ENCODE results near the gene PRDX5. TPM values are rescaled to one million over a fixed set of nuclear protein-coding genes. Genes with fewer than 3 reads are reported as not detected.

The PRDX5 gene
- total and polyA plus RNA-seq, 2 experiments from 2014 or later, result 212 to 312 TPM

- H3K4me3 Mint-ChIP-seq, result no peak overlapping the region
- 0 out of 2 replicates have a peak, but pooled peaks cover 4% of the 10 kb centered on the region for H3F3A ChIP-seq (replicated peaks; ENCODE audit: low read depth)
- no peak overlapping the region for H2AFZ ChIP-seq
- H3K4me2 ChIP-seq, result no peak overlapping the region
- no peaks in the 10 kb centered on the region for H3K9me3 Mint-ChIP-seq
- no peaks in the 10 kb centered on the region for H4K20me1 ChIP-seq (replicated peaks; ENCODE audit: insufficient read depth)
- no peak for TF ChIP-seq POLR2AphosphoS5 (IDR thresholded peaks at IDR 0.05; ENCODE audit: low read depth)
- no peaks in the 10 kb centered on the region for H3K36me3 ChIP-seq (ENCODE audit: insufficient read depth)
- no peak overlapping the region for H3K27ac ChIP-seq (ENCODE audit: low read depth)
- H3K4me1 Mint-ChIP-seq, result peaks cover 9% of the 10 kb centered on the region
- no peaks in the 10 kb centered on the region for H3K79me2 ChIP-seq (replicated peaks; ENCODE audit: insufficient read depth)
- no peaks in the 10 kb centered on the region for H3K9me2 ChIP-seq (ENCODE audit: insufficient read depth)
- peaks cover 3% of the 10 kb centered on the region; the same call in 1 of the 2 replicates for H3K4me1 ChIP-seq (ENCODE audit: insufficient read depth)
- DNase-seq (ENCODE audit: low spot score) (no peak), ATAC-seq (no peak)
- peaks cover 13% of the 10 kb centered on the region for H3K27me3 Mint-ChIP-seq (ENCODE audit: insufficient read depth, low read depth, poor library complexity)
- no peaks in the 10 kb centered on the region for H3K27me3 ChIP-seq (ENCODE audit: insufficient read depth)
- no peaks in the 10 kb centered on the region for H3K36me3 Mint-ChIP-seq (ENCODE audit: low read depth)
- no peak overlapping the region for H3K27ac Mint-ChIP-seq
- H3K4me3 ChIP-seq, result no peak overlapping the region
Observed at GRCh38 chr11:64333556-64333955, 15.6 kb downstream of the PRDX5 start.

GRCh38 chr11:64334764-64335735 lies 17.1 kb downstream of the PRDX5 start:
- Histone ChIP-seq H3K27ac (ENCODE audit: low read depth) (no peak overlapping the region), H3K4me2 (no peak overlapping the region), H3K79me2 (replicated peaks; ENCODE audit: insufficient read depth) (no peaks in the 10 kb centered on the region), H3K36me3 (ENCODE audit: insufficient read depth) (no peaks in the 10 kb centered on the region), H3F3A (replicated peaks; ENCODE audit: low read depth) (no peaks in the 10 kb centered on the region), H3K4me3 (no peak overlapping the region), H3K9me2 (ENCODE audit: insufficient read depth) (no peaks in the 10 kb centered on the region), H3K4me1 (ENCODE audit: insufficient read depth) (peaks cover 3% of the 10 kb centered on the region; the same call in 1 of the 2 replicates), H2AFZ (no peak overlapping the region), H4K20me1 (replicated peaks; ENCODE audit: insufficient read depth) (no peaks in the 10 kb centered on the region), H3K27me3 (ENCODE audit: insufficient read depth) (no peaks in the 10 kb centered on the region)
- Mint-ChIP-seq H3K4me3 (no peak overlapping the region), H3K4me1 (peaks cover 9% of the 10 kb centered on the region), H3K27ac (no peak overlapping the region), H3K27me3 (ENCODE audit: insufficient read depth, low read depth, poor library complexity) (peaks cover 13% of the 10 kb centered on the region), H3K9me3 (no peaks in the 10 kb centered on the region), H3K36me3 (ENCODE audit: low read depth) (no peaks in the 10 kb centered on the region)
- ATAC-seq (peak; percentile 13; the same call in 1 of the 3 replicates), DNase-seq (ENCODE audit: low spot score) (peak; percentile 56)
- TF ChIP-seq STAT1 (IDR thresholded peaks at IDR 0.05; ENCODE audit: unreplicated experiment) (no peak), NANOG (IDR thresholded peaks at IDR 0.05; ENCODE audit: borderline replicate concordance) (no peak), ZNF114 (CRISPR knock-in tag; IDR thresholded peaks at IDR 0.05) (no peak), ZNF331 (CRISPR knock-in tag; IDR thresholded peaks at IDR 0.05; ENCODE audit: low read depth) (no peak)

GRCh38 chr11:64337538-64338249 lies 19.8 kb downstream of the PRDX5 start:
- Mint-ChIP-seq H3K4me1 (peaks cover 12% of the 10 kb centered on the region), H3K27ac (no peak overlapping the region), H3K9me3 (no peaks in the 10 kb centered on the region), H3K36me3 (ENCODE audit: low read depth) (no peaks in the 10 kb centered on the region), H3K27me3 (ENCODE audit: insufficient read depth, low read depth, poor library complexity) (peaks cover 24% of the 10 kb centered on the region), H3K4me3 (no peak overlapping the region)
- H3K4me3 ChIP-seq, result no peak overlapping the region
- H4K20me1 ChIP-seq (replicated peaks; ENCODE audit: insufficient read depth), result no peaks in the 10 kb centered on the region
- no peaks in the 10 kb centered on the region for H3K9me2 ChIP-seq (ENCODE audit: insufficient read depth)
- no peak overlapping the region for H3K27ac ChIP-seq (ENCODE audit: low read depth)
- peaks cover 11% of the 10 kb centered on the region; the same call in 1 of the 2 replicates for H3K4me1 ChIP-seq (ENCODE audit: insufficient read depth)
- H3K79me2 ChIP-seq (replicated peaks; ENCODE audit: insufficient read depth), result no peaks in the 10 kb centered on the region
- H2AFZ ChIP-seq, result no peak overlapping the region
- TF ChIP-seq CREB1 (CRISPR knock-in tag; IDR thresholded peaks at IDR 0.05; ENCODE audit: low read depth), result no peak
- TF ChIP-seq POLR2AphosphoS5 (IDR thresholded peaks at IDR 0.05; ENCODE audit: low read depth), result no peak
- TF ChIP-seq EZH2phosphoT487 (IDR thresholded peaks at IDR 0.05; ENCODE audit: unreplicated experiment), result no peak
- no peak for TF ChIP-seq STAT1 (IDR thresholded peaks at IDR 0.05; ENCODE audit: unreplicated experiment)
- no peak for TF ChIP-seq ZNF114 (CRISPR knock-in tag; IDR thresholded peaks at IDR 0.05)
- no peak for TF ChIP-seq ETS1 (IDR thresholded peaks at IDR 0.05)
- TF ChIP-seq JUNB (IDR thresholded peaks at IDR 0.05; ENCODE audit: unreplicated experiment), result no peak
- TF ChIP-seq REST (IDR thresholded peaks at IDR 0.05; ENCODE audit: unreplicated experiment), result no peak
- H3F3A ChIP-seq (replicated peaks; ENCODE audit: low read depth), result 0 out of 2 replicates have a peak, but pooled peaks cover 5% of the 10 kb centered on the region
- DNase-seq (ENCODE audit: low spot score), result no peak
- H3K4me2 ChIP-seq, result no peak overlapping the region
- no peak for ATAC-seq
- H3K36me3 ChIP-seq (ENCODE audit: insufficient read depth), result no peaks in the 10 kb centered on the region
- no peaks in the 10 kb centered on the region for H3K27me3 ChIP-seq (ENCODE audit: insufficient read depth)
